HEK293 (cell line): ENCODE measurements around the gene HESX1.

Experiments used
- CTCF ChIA-PET: fragments of 350-600 bp; formaldehyde crosslinking; extraction: SDS; loops from one replicate; lab custom pipeline; 2021; ENCODE audit warnings: antibody characterized with exemption; lab: Yijun Ruan, JAX
- POLR2A ChIA-PET: fragments of 300-600 bp; formaldehyde crosslinking; extraction: SDS; loops from one replicate; lab custom pipeline; 2020; ENCODE audit warnings: antibody characterized with exemption, inconsistent platforms; lab: Yijun Ruan, JAX
- H3K27ac ChIP-seq: fragments of 200-500 bp; sonication (Bioruptor generic); 2 replicates; pipeline ENCODE4 v1.5.1; 2014; ENCODE audit warnings: low read depth, low read length, control low read depth, inconsistent platforms; ENCODE audit errors: extremely low read depth
- H3K36me3 ChIP-seq, 2 experiments: fragments of 200-500 bp in 1 of 2; sonication (Bioruptor generic) in 1 of 2; 1 replicate in 1 of 2; 2 replicates in 1 of 2; pipeline ENCODE4 v1.5.1; 2014 to 2017; ENCODE audit warnings: inconsistent platforms in 2 of 2, low read length in 2 of 2; ENCODE audit not compliant: control insufficient read depth in 2 of 2, insufficient read depth in 1 of 2
- H3K4me1 ChIP-seq: fragments of 200-500 bp; sonication (Bioruptor generic); 2 replicates; pipeline ENCODE4 v1.5.1; 2014; ENCODE audit warnings: mild to moderate bottlenecking, low read length, inconsistent platforms; ENCODE audit not compliant: control insufficient read depth, insufficient read depth
- H3K4me3 ChIP-seq: 2 replicates; pipeline ENCODE4 v1.5.1; 2011; ENCODE audit warnings: low read depth, mild to moderate bottlenecking, control low read depth, low read length, moderate library complexity
- H3K9me3 ChIP-seq: fragments of 200-500 bp; sonication (Bioruptor generic); 2 replicates; pipeline ENCODE4 v1.5.1; 2014; ENCODE audit warnings: low read depth, low read length, inconsistent platforms; ENCODE audit not compliant: control insufficient read depth, insufficient read depth
- BCL11B ChIP-seq: fragments of 450-650 bp; formaldehyde crosslinking; IDR thresholded peaks from 2 replicates; pipeline ENCODE4 v1.5.1; 2016; ENCODE audit warnings: low read depth, missing biosample characterization, missing genetic modification characterization
- FEZF1 ChIP-seq: fragments of 450-650 bp; formaldehyde crosslinking; IDR thresholded peaks from 2 replicates; pipeline ENCODE4 v1.5.1; 2016; ENCODE audit warnings: missing biosample characterization, missing genetic modification characterization
- GLIS1 ChIP-seq: fragments of 450-650 bp; formaldehyde crosslinking; IDR thresholded peaks from 2 replicates; pipeline ENCODE4 v1.5.1; 2016; ENCODE audit warnings: missing biosample characterization, missing genetic modification characterization
- KLF1 ChIP-seq: fragments of 450-650 bp; formaldehyde crosslinking; IDR thresholded peaks from 2 replicates; pipeline ENCODE4 v1.5.1; 2016; ENCODE audit warnings: missing biosample characterization, missing genetic modification characterization
- KLF16 ChIP-seq: fragments of 450-650 bp; formaldehyde crosslinking; IDR thresholded peaks from 2 replicates; pipeline ENCODE4 v1.5.1; 2017; ENCODE audit warnings: missing biosample characterization, missing genetic modification characterization
- KLF8 ChIP-seq: fragments of 450-650 bp; formaldehyde crosslinking; IDR thresholded peaks from 2 replicates; pipeline ENCODE4 v1.5.1; 2016; ENCODE audit warnings: missing biosample characterization, missing genetic modification characterization
- PBX3 ChIP-seq: sonication (generic); formaldehyde crosslinking; IDR thresholded peaks from 2 replicates; pipeline ENCODE4 v1.8.1; 2022; ENCODE audit warnings: mild to moderate bottlenecking, moderate library complexity, missing genetic modification reagents
- PRDM6 ChIP-seq: fragments of 450-650 bp; formaldehyde crosslinking; IDR thresholded peaks from 2 replicates; pipeline ENCODE4 v1.5.1; 2017; ENCODE audit warnings: missing biosample characterization, missing genetic modification characterization
- SALL2 ChIP-seq: fragments of 450-650 bp; formaldehyde crosslinking; IDR thresholded peaks from 2 replicates; pipeline ENCODE4 v1.5.0; 2017; ENCODE audit warnings: missing biosample characterization, mild to moderate bottlenecking, missing genetic modification characterization, borderline replicate concordance
- ZBTB20 ChIP-seq: fragments of 450-650 bp; formaldehyde crosslinking; IDR thresholded peaks from 2 replicates; pipeline ENCODE4 v1.5.1; 2016; ENCODE audit warnings: missing biosample characterization, missing genetic modification characterization
- ZFP41 ChIP-seq: fragments of 450-650 bp; formaldehyde crosslinking; IDR thresholded peaks from 2 replicates; pipeline ENCODE4 v1.5.1; 2016; ENCODE audit warnings: missing biosample characterization, missing genetic modification characterization, borderline replicate concordance
- ZIC2 ChIP-seq: fragments of 450-650 bp; formaldehyde crosslinking; IDR thresholded peaks from 2 replicates; pipeline ENCODE4 v1.5.1; 2016; ENCODE audit warnings: missing biosample characterization, missing genetic modification characterization
- ZNF112 ChIP-seq: fragments of 450-650 bp; formaldehyde crosslinking; IDR thresholded peaks from 2 replicates; pipeline ENCODE4 v1.5.0; 2017; ENCODE audit warnings: missing biosample characterization, missing genetic modification characterization
- ZNF18 ChIP-seq: fragments of 450-650 bp; formaldehyde crosslinking; IDR thresholded peaks from 2 replicates; pipeline ENCODE4 v1.5.1; 2016; ENCODE audit warnings: missing biosample characterization, missing genetic modification characterization
- ZNF202 ChIP-seq: fragments of 450-650 bp; formaldehyde crosslinking; IDR thresholded peaks from 2 replicates; pipeline ENCODE4 v1.5.1; 2016; ENCODE audit warnings: missing biosample characterization, missing genetic modification characterization, borderline replicate concordance
- ZNF350 ChIP-seq: fragments of 450-650 bp; formaldehyde crosslinking; IDR thresholded peaks from 2 replicates; pipeline ENCODE4 v1.5.0; 2017; ENCODE audit warnings: missing biosample characterization, mild to moderate bottlenecking, missing genetic modification characterization
- ZNF394 ChIP-seq: fragments of 450-650 bp; formaldehyde crosslinking; IDR thresholded peaks from 2 replicates; pipeline ENCODE4 v1.5.1; 2016; ENCODE audit warnings: missing biosample characterization, missing genetic modification characterization, mild to moderate bottlenecking, moderate library complexity, borderline replicate concordance
- ZNF398 ChIP-seq: fragments of 450-650 bp; formaldehyde crosslinking; IDR thresholded peaks from 2 replicates; pipeline ENCODE4 v1.5.1; 2017; ENCODE audit warnings: missing biosample characterization, missing genetic modification characterization
- ZNF404 ChIP-seq: fragments of 450-650 bp; formaldehyde crosslinking; IDR thresholded peaks from 2 replicates; pipeline ENCODE4 v1.5.1; 2017; ENCODE audit warnings: missing biosample characterization, missing genetic modification characterization
- ZNF529 ChIP-seq: fragments of 450-650 bp; formaldehyde crosslinking; IDR thresholded peaks from 2 replicates; pipeline ENCODE4 v1.5.1; 2017; ENCODE audit warnings: missing genetic modification characterization, missing biosample characterization; ENCODE audit not compliant: insufficient replicate concordance
- ZNF544 ChIP-seq: fragments of 450-650 bp; formaldehyde crosslinking; IDR thresholded peaks from 2 replicates; pipeline ENCODE4 v1.5.0; 2017; ENCODE audit warnings: missing biosample characterization, missing genetic modification characterization
- ZNF580 ChIP-seq: fragments of 450-650 bp; formaldehyde crosslinking; IDR thresholded peaks from 2 replicates; pipeline ENCODE4 v1.5.1; 2016; ENCODE audit warnings: missing biosample characterization, missing genetic modification characterization
- ZNF624 ChIP-seq: fragments of 450-650 bp; formaldehyde crosslinking; IDR thresholded peaks from 2 replicates; pipeline ENCODE4 v1.5.1; 2017; ENCODE audit warnings: missing biosample characterization, missing genetic modification characterization
- ZNF654 ChIP-seq: fragments of 450-650 bp; formaldehyde crosslinking; IDR thresholded peaks from 2 replicates; pipeline ENCODE4 v1.5.1; 2016; ENCODE audit warnings: low read depth, missing biosample characterization, missing genetic modification characterization
- ZNF670 ChIP-seq: fragments of 450-650 bp; formaldehyde crosslinking; IDR thresholded peaks from 2 replicates; pipeline ENCODE4 v1.5.1; 2016; ENCODE audit warnings: missing biosample characterization, missing genetic modification characterization, low read depth
- ZSCAN4 ChIP-seq: fragments of 450-650 bp; formaldehyde crosslinking; IDR thresholded peaks from 2 replicates; pipeline ENCODE4 v1.5.1; 2017; ENCODE audit warnings: missing biosample characterization, missing genetic modification characterization

HESX1 gene

GRCh38 chr3:57160076-57160764, 39.6 kb downstream of the HESX1 start (continued):
- no peak for TF ChIP-seq ZNF398 (tag by site-specific recombination)
- TF ChIP-seq ZIC2 (tag by site-specific recombination), result peak; percentile 82
- peak; percentile 60; the same call in 1 of the 2 replicates for TF ChIP-seq KLF1 (tag by site-specific recombination)
- TF ChIP-seq ZNF670, result no peak
- TF ChIP-seq ZNF544, result no peak
- no peak for TF ChIP-seq FEZF1 (tag by site-specific recombination)
- TF ChIP-seq ZNF18, result no peak
- TF ChIP-seq, all 188 proteins: peak for 4

- Histone ChIP-seq H3K9me3 (no peaks in the 10 kb centered on the region), H3K4me1 (peaks cover 6% of the 10 kb centered on the region; the same call in 1 of the 2 replicates), H3K36me3 (no peaks in the 10 kb centered on the region), H3K4me3 (no peak overlapping the region), H3K27ac (no peak overlapping the region)
- CTCF ChIA-PET, result interaction anchor here (0.7 to 1.5 kb wide), 5 partner anchors 11 to 59 kb away, joined by 3 to 6 read pairs (median 4); no protein-coding TSS in a partner anchor
- POLR2A ChIA-PET, result interaction anchor here (0.6 to 0.7 kb wide), 2 partner anchors 26 to 50 kb away, joined by 3 read pairs; no protein-coding TSS in a partner anchor
- TF ChIP-seq ZFP41 (tag by site-specific recombination) (no peak), ZIC2 (tag by site-specific recombination) (peak; percentile 95), PRDM6 (tag by site-specific recombination) (peak; percentile 34; the same call in 1 of the 2 replicates), ZNF624 (tag by site-specific recombination) (no peak), KLF8 (tag by site-specific recombination) (no peak), KLF16 (tag by site-specific recombination) (no peak), ZNF394 (tag by site-specific recombination) (no peak), BCL11B (no peak), ZSCAN4 (tag by site-specific recombination) (no peak), ZNF404 (no peak), ZNF112 (tag by site-specific recombination) (no peak), GLIS1 (peak; percentile 80), ZNF580 (tag by site-specific recombination) (no peak), ZNF202 (tag by site-specific recombination) (no peak), ZNF654 (tag by site-specific recombination) (no peak), SALL2 (no peak), ZNF529 (no peak), ZBTB20 (no peak; the same call in 1 of the 2 replicates), PBX3 (CRISPR knock-in tag) (no peak), FEZF1 (tag by site-specific recombination) (peak; percentile 82), ZNF350 (tag by site-specific recombination) (no peak)
These were observed 40.7 kb downstream of the HESX1 start for GRCh38 chr3:57158813-57159738.
